Body of pancreas (tissue), 4 donors: ENCODE data around the gene NUCB2. TPM values are rescaled to one million over a fixed set of nuclear protein-coding genes. Genes with fewer than 3 reads are reported as not detected.

ENCODE experiments used
- ATAC-seq: fragments of 150-250 bp; one replicate; pipeline ENCODE4 v1.9.1; 2016
- DNase-seq, 4 donors: peaks; one replicate each; pipeline ENCODE4 v3.0.0-alpha.2; 2019
- H3K27ac ChIP-seq, 4 donors: fragments of 200-600 bp; sonication (generic); 1 replicate in 3 of 4; 2 replicates in 1 of 4; pipeline versions ENCODE4 v1.5.1 to v1.6.1; 2016 to 2019; ENCODE audit warnings: mild to moderate bottlenecking in 1 of 4, mixed read lengths in 1 of 4, moderate library complexity in 1 of 4
- H3K27me3 ChIP-seq, 2 donors: fragments of 200-600 bp; sonication (generic); one replicate each; pipeline ENCODE4 v1.6.0; 2016; ENCODE audit warnings: mild to moderate bottlenecking in 1 of 2
- H3K36me3 ChIP-seq, 2 donors: fragments of 200-600 bp; sonication (generic); replicated peaks in 1 of 2; 2 replicates each; pipeline ENCODE4 v1.5.1; 2016; ENCODE audit warnings: low read depth in 2 of 2; ENCODE audit not compliant: insufficient read depth in 1 of 2
- H3K4me1 ChIP-seq: fragments of 200-600 bp; sonication (generic); one replicate; pipeline ENCODE4 v1.6.0; 2016
- H3K4me3 ChIP-seq, 2 donors: fragments of 200-600 bp; sonication (generic); 1 replicate in 1 of 2; 2 replicates in 1 of 2; pipeline ENCODE4 v1.5.1; 2016 to 2019
- H3K9me3 ChIP-seq, 3 donors: fragments of 200-600 bp; sonication (generic); 1 replicate in 2 of 3; 2 replicates in 1 of 3; pipeline ENCODE4 v1.5.1; 2016
- CTCF ChIP-seq, 7 experiments: fragments of 450-650 bp in 4 of 7; fragments of 200-600 bp in 3 of 7; sonication (generic) in 3 of 7; IDR thresholded peaks; one replicate each; pipeline ENCODE4 v1.5.1; 2016 to 2019; ENCODE audit warnings: antibody characterized with exemption in 7 of 7
- POLR2A ChIP-seq, 3 donors: fragments of 450-650 bp; IDR thresholded peaks; one replicate each; pipeline ENCODE4 v1.6.1; 2016; ENCODE audit warnings: antibody characterized with exemption in 3 of 3, mild to moderate bottlenecking in 2 of 3
- WGBS, 2 donors: methylation state at CpG; one replicate each; pipeline ENCODE4 v1.1.5; 2017; 5-methylcytosine and 5-hydroxymethylcytosine counted together
- intact Hi-C: fragments of 100-400 bp; cut with DNase I; formaldehyde crosslinking; loops from one replicate; pipeline ENCODE4 v1.15.1; 2023
- total RNA-seq, 2 donors: library from RNA; depleted of rRNA; stranded (reverse); fragments of >200 nt; gene quantifications; one replicate each; pipeline ENCODE4 v1.1.0, GENCODE V29; 2016

The NUCB2 gene
- total RNA-seq, 2 donors from 2014 or later, result 106 to 156 TPM

- no peak overlapping the region for H3K27ac ChIP-seq
- intact Hi-C loops, result no loop called here
Observed at GRCh38 chr11:17268902-17269301, 7.6 kb upstream of the NUCB2 start.

GRCh38 chr11:17272801-17273200, 3.7 kb upstream of the NUCB2 start:
- H3K4me1 ChIP-seq, result peaks cover 10% of the 10 kb centered on the region
- H3K36me3 ChIP-seq, result no peaks in the 10 kb centered on the region
- intact Hi-C loops, result loop anchor here (10.0 kb wide), 1 partner anchor 58 kb away; no protein-coding TSS in a partner anchor
- no peak for TF ChIP-seq CTCF (IDR thresholded peaks at IDR 0.05)
- no peak for TF ChIP-seq POLR2A (IDR thresholded peaks at IDR 0.05)
- ATAC-seq, result no peak
- H3K4me3 ChIP-seq, result no peak overlapping the region
- no peaks in the 10 kb centered on the region for H3K9me3 ChIP-seq
- H3K27ac ChIP-seq, result no peak overlapping the region
- DNase-seq, result no peak
- whole genome bisulfite sequencing, 2 donors, result 92% methylated on average over 1 of the region's 1 CpG
- H3K27me3 ChIP-seq, result no peaks in the 10 kb centered on the region

More at GRCh38 chr11:17268902-17269301, 7.6 kb upstream of the NUCB2 start:
- DNase-seq (no peak), ATAC-seq (no peak)
- no peaks in the 10 kb centered on the region for H3K36me3 ChIP-seq
- no peaks in the 10 kb centered on the region for H3K9me3 ChIP-seq
- TF ChIP-seq POLR2A (IDR thresholded peaks at IDR 0.05) (no peak), CTCF (IDR thresholded peaks at IDR 0.05) (no peak)
- WGBS, 2 donors, result 80 to 83% methylated on average over 3 of the region's 3 CpGs
- H3K4me3 ChIP-seq, result no peak overlapping the region
- H3K4me1 ChIP-seq, result no peaks in the 10 kb centered on the region
- no peaks in the 10 kb centered on the region for H3K27me3 ChIP-seq

- 81 to 83% methylated on average over 6 of the region's 6 CpGs for WGBS, 2 donors
- H3K4me1 ChIP-seq, result peaks cover 11% of the 10 kb centered on the region
- no peaks in the 10 kb centered on the region for H3K36me3 ChIP-seq
- H3K27ac ChIP-seq, result no peak overlapping the region
- intact Hi-C loops, result loop anchor here (10.0 kb wide), 1 partner anchor 58 kb away; no protein-coding TSS in a partner anchor
- no peak for ATAC-seq
- H3K27me3 ChIP-seq, result no peaks in the 10 kb centered on the region
- no peak for TF ChIP-seq POLR2A (IDR thresholded peaks at IDR 0.05)
- no peak for TF ChIP-seq CTCF (IDR thresholded peaks at IDR 0.05)
- no peaks in the 10 kb centered on the region for H3K9me3 ChIP-seq
- DNase-seq, result no peak
- H3K4me3 ChIP-seq, result no peak overlapping the region
Observed at GRCh38 chr11:17273211-17273610, 3.3 kb upstream of the NUCB2 start.

- intact Hi-C loops, result loop anchor here (10.0 kb wide), 1 partner anchor 59 kb away; no protein-coding TSS in a partner anchor
- 88 to 98% methylated on average over 3 to 5 of the region's 5 CpGs for WGBS, 2 donors
- Histone ChIP-seq H3K36me3 (no peaks in the 10 kb centered on the region), H3K4me3 (no peak overlapping the region), H3K27me3 (no peaks in the 10 kb centered on the region), H3K27ac (no peak overlapping the region), H3K9me3 (no peaks in the 10 kb centered on the region), H3K4me1 (peaks cover 16% of the 10 kb centered on the region)
- ATAC-seq (no peak), DNase-seq (no peak)
- TF ChIP-seq POLR2A (IDR thresholded peaks at IDR 0.05) (no peak), CTCF (IDR thresholded peaks at IDR 0.05) (no peak)
Observed at GRCh38 chr11:17273668-17274282, 2.8 kb upstream of the NUCB2 start.
